ENCODE results near the gene MYRFL.

MYRFL gene

DNA sequence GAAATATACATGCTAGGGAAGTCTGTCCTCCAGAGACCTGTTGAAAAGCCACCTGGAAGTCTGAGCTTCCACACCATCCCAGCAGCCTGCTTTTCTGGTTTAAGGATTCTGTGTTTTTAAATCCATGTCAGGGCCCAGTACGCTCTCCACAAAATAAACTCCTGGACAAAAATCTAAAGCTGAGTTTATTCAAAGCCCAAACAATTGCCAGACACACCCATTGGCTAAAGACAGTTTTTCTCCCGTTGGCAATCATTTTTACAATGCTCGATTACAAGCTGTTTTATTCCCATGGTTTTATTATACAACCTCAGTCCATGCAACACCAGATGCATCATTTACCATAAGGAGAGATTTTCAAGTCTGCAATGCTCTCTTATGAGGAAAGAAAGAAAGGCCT is 94.5 kb downstream of the MYRFL start:
- TF ChIP-seq, protein P1, sequence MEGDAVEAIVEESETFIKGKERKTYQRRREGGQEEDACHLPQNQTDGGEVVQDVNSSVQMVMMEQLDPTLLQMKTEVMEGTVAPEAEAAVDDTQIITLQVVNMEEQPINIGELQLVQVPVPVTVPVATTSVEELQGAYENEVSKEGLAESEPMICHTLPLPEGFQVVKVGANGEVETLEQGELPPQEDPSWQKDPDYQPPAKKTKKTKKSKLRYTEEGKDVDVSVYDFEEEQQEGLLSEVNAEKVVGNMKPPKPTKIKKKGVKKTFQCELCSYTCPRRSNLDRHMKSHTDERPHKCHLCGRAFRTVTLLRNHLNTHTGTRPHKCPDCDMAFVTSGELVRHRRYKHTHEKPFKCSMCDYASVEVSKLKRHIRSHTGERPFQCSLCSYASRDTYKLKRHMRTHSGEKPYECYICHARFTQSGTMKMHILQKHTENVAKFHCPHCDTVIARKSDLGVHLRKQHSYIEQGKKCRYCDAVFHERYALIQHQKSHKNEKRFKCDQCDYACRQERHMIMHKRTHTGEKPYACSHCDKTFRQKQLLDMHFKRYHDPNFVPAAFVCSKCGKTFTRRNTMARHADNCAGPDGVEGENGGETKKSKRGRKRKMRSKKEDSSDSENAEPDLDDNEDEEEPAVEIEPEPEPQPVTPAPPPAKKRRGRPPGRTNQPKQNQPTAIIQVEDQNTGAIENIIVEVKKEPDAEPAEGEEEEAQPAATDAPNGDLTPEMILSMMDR (IDR thresholded peaks at IDR 0.05; ENCODE audit: low read depth, low read length), result no peak
- H3K4me3 ChIP-seq (replicated peaks in 1 of 2; ENCODE audit: low read depth in 2 of 2, low read length in 2 of 2), result no peak overlapping the region
- DNase-seq (ENCODE audit: low read depth in 2 of 2), result no peak

- TF ChIP-seq, protein P1 (IDR thresholded peaks at IDR 0.05; ENCODE audit: low read depth, low read length), result no peak
Observed at GRCh38 chr12:69921831-69922230, 96.8 kb downstream of the MYRFL start.

GRCh38 chr12:69922999-69923398 is 98.0 kb downstream of the MYRFL start:
- H3K4me3 ChIP-seq (replicated peaks in 1 of 2; ENCODE audit: low read depth in 2 of 2, low read length in 2 of 2), result no peak overlapping the region
- TF ChIP-seq, protein P1 (IDR thresholded peaks at IDR 0.05; ENCODE audit: low read depth, low read length), result no peak
- no peak for DNase-seq (ENCODE audit: low read depth in 2 of 2)

More at GRCh38 chr12:69921831-69922230, 96.8 kb downstream of the MYRFL start:
- H3K4me3 ChIP-seq (replicated peaks in 1 of 2; ENCODE audit: low read depth in 2 of 2, low read length in 2 of 2), result no peak overlapping the region
- no peak for DNase-seq (ENCODE audit: low read depth in 2 of 2)

DNA sequence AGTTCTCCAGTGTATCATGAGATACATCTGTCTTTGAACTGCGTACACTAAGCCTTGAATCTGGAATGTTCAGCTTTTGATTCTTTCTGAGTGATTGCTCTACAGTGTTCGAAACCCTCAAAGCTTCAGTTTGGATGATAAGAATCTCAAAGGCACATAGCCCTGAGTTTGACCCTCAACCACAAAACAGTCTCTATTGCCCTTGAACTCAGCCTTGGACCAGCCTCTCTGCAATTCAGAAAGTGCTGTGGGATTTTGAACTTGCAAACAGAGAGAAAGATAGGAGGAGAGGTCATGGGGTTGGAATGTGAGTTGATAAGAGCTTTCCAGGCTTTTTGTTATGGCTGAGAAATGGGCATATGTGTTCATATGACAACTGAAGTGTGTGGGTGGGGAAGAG is 100.3 kb downstream of the MYRFL start:
- no peak for DNase-seq (ENCODE audit: low read depth in 2 of 2)
- H3K4me3 ChIP-seq (replicated peaks in 1 of 2; ENCODE audit: low read depth in 2 of 2, low read length in 2 of 2), result no peak overlapping the region
- TF ChIP-seq, protein P1 (IDR thresholded peaks at IDR 0.05; ENCODE audit: low read depth, low read length), result no peak

- TF ChIP-seq, protein P1 (IDR thresholded peaks at IDR 0.05; ENCODE audit: low read depth, low read length), result no peak
- no peak overlapping the region for H3K4me3 ChIP-seq (replicated peaks in 1 of 2; ENCODE audit: low read depth in 2 of 2, low read length in 2 of 2)
- no peak for DNase-seq (ENCODE audit: low read depth in 2 of 2)
Observed at GRCh38 chr12:69927164-69927563, 102.1 kb downstream of the MYRFL start.

GRCh38 chr12:69929125-69929524 is 104.1 kb downstream of the MYRFL start:
- TF ChIP-seq, protein P1 (IDR thresholded peaks at IDR 0.05; ENCODE audit: low read depth, low read length), result no peak
- peak; percentile 18 for DNase-seq (ENCODE audit: low read depth in 2 of 2)
- H3K4me3 ChIP-seq (replicated peaks in 1 of 2; ENCODE audit: low read depth in 2 of 2, low read length in 2 of 2), result no peak overlapping the region

DNA sequence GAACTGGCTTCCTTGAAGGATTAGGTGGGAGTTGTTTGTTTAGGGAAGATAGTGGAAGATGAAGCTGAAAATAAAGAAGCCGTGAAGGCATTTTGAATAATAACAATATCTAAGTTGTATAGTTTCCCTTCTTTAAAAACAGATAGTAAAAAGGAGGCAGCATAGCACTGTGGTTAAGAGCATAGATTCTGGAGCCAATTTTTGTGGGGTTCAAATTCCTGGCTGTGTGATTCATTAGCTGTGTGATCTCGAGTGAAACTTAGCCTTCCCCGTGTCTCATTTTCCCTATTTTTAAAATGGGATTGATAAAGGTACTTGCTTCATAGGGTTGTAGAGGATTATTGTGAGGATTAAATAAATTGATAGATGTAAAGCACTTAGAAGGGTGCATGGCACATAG is 104.5 kb downstream of the MYRFL start:
- H3K4me3 ChIP-seq (replicated peaks in 1 of 2; ENCODE audit: low read depth in 2 of 2, low read length in 2 of 2), result no peak overlapping the region
- DNase-seq (ENCODE audit: low read depth in 2 of 2), result peak; percentile 20 to 23
- TF ChIP-seq, protein P1 (IDR thresholded peaks at IDR 0.05; ENCODE audit: low read depth, low read length), result no peak
